H1 (cell line): ENCODE measurements around the gene ADAMTS15. TPM values are rescaled to one million over a fixed set of nuclear protein-coding genes. Genes with fewer than 3 reads are reported as not detected.

Experiments used
- CTCF ChIA-PET: fragments of 300-600 bp; sonication (Branson Sonifier 250); formaldehyde crosslinking; loops from one replicate; lab custom pipeline; 2021; ENCODE audit not compliant: partially characterized antibody; lab: Charles Lee
- POLR2A ChIA-PET: fragments of 300-600 bp; sonication (Branson Sonifier 250); formaldehyde crosslinking; loops from one replicate; lab custom pipeline; 2021; ENCODE audit warnings: inconsistent platforms; ENCODE audit not compliant: partially characterized antibody; lab: Charles Lee
- DNase-seq, 2 experiments: peaks; one replicate each; pipeline versions ENCODE4 v3.0.0 to v3.0.0-alpha.2; 2010 to 2022; ENCODE audit warnings: low spot score in 2 of 2, low read depth in 1 of 2, mixed read lengths in 1 of 2
- FAIRE-seq: peaks from 2 replicates; lab custom pipeline; 2011; peaks lifted over from hg19 to GRCh38; lab: Jason Lieb, UNC
- H2AFZ ChIP-seq: 2 replicates; pipeline ENCODE4 v1.8.1; 2012; ENCODE audit warnings: low read length, inconsistent platforms
- H2AK5ac ChIP-seq: 2 replicates; pipeline ENCODE4 v1.6.1; 2013; ENCODE audit warnings: low read depth, low read length
- H2BK120ac ChIP-seq: replicated peaks from 2 replicates; pipeline ENCODE3; 2013; ENCODE audit warnings: low read depth, low read length, inconsistent platforms
- H2BK12ac ChIP-seq: 2 replicates; pipeline ENCODE4 v1.6.1; 2013; ENCODE audit warnings: low read depth, low read length
- H2BK15ac ChIP-seq: 2 replicates; pipeline ENCODE4 v1.6.1; 2013; ENCODE audit warnings: low read length
- H2BK20ac ChIP-seq: 2 replicates; pipeline ENCODE4 v1.6.1; 2013; ENCODE audit warnings: low read length
- H2BK5ac ChIP-seq: 2 replicates; pipeline ENCODE4 v1.6.1; 2013; ENCODE audit warnings: low read depth, low read length
- H3K14ac ChIP-seq: 2 replicates; pipeline ENCODE4 v1.6.1; 2013; ENCODE audit warnings: inconsistent platforms; ENCODE audit not compliant: insufficient read length
- H3K18ac ChIP-seq: 2 replicates; pipeline ENCODE4 v1.6.1; 2013; ENCODE audit warnings: low read length; ENCODE audit errors: extremely low read depth
- H3K23ac ChIP-seq: 2 replicates; pipeline ENCODE4 v1.6.1; 2013; ENCODE audit warnings: inconsistent platforms; ENCODE audit not compliant: insufficient read length
- H3K23me2 ChIP-seq: 2 replicates; pipeline ENCODE4 v1.6.1; 2013; ENCODE audit warnings: low read depth, low read length
- H3K27ac ChIP-seq: 2 replicates; pipeline ENCODE4 v1.6.1; 2011; ENCODE audit warnings: low read depth, low read length, inconsistent platforms
- H3K27me3 ChIP-seq, 4 experiments: replicated peaks in 1 of 4; 1 replicate in 1 of 4; 2 replicates in 3 of 4; pipeline versions ENCODE4 v1.6.1 to v1.8.1; 2011 to 2013; ENCODE audit warnings: low read length in 3 of 4, mild to moderate bottlenecking in 3 of 4, inconsistent platforms in 2 of 4, mixed read lengths in 2 of 4, moderate library complexity in 1 of 4; ENCODE audit not compliant: control insufficient read depth in 3 of 4, insufficient read depth in 3 of 4; ENCODE audit errors: extremely low read depth in 1 of 4
- H3K36me3 ChIP-seq, 4 experiments: 2 replicates each; pipeline versions ENCODE4 v1.6.1 to v1.8.1; 2011 to 2013; ENCODE audit warnings: mild to moderate bottlenecking in 4 of 4, low read length in 3 of 4, moderate library complexity in 2 of 4, control low read depth in 1 of 4, inconsistent platforms in 1 of 4; ENCODE audit not compliant: insufficient read depth in 4 of 4, control insufficient read depth in 2 of 4
- H3K4ac ChIP-seq: replicated peaks from 2 replicates; pipeline ENCODE3; 2013; ENCODE audit warnings: low read length, low read depth, mixed read lengths, inconsistent platforms; ENCODE audit not compliant: insufficient read length
- H3K4me1 ChIP-seq, 4 experiments: replicated peaks in 1 of 4; 1 replicate in 1 of 4; 2 replicates in 3 of 4; pipeline versions ENCODE4 v1.6.1 to v1.8.1; 2011 to 2013; ENCODE audit warnings: low read length in 3 of 4, inconsistent platforms in 2 of 4, mixed read lengths in 1 of 4; ENCODE audit not compliant: insufficient read depth in 4 of 4, control insufficient read depth in 3 of 4
- H3K4me2 ChIP-seq, 2 experiments: 2 replicates each; pipeline versions ENCODE4 v1.6.1 to v1.8.1; 2011 to 2013; ENCODE audit warnings: low read depth in 2 of 2, low read length in 2 of 2, control low read depth in 1 of 2, inconsistent platforms in 1 of 2, mild to moderate bottlenecking in 1 of 2; ENCODE audit not compliant: insufficient read depth in 1 of 2
- H3K4me3 ChIP-seq, 4 experiments: fragments of 200-600, 300-600 bp in 1 of 4; sonication (generic), shearing (Covaris generic), sonication (Bioruptor Twin) in 1 of 4; 2 replicates each; pipeline versions ENCODE4 v1.5.1 to v1.8.1; 2011 to 2016; ENCODE audit warnings: low read length in 4 of 4, low read depth in 3 of 4, control low read depth in 2 of 4, inconsistent platforms in 2 of 4, mild to moderate bottlenecking in 2 of 4, mixed read lengths in 1 of 4, moderate library complexity in 1 of 4; ENCODE audit not compliant: insufficient read depth in 2 of 4; ENCODE audit errors: extremely low read depth in 1 of 4
- H3K56ac ChIP-seq: replicated peaks from 2 replicates; pipeline ENCODE3; 2013; ENCODE audit warnings: low read depth, mild to moderate bottlenecking, mixed read lengths, low read length, inconsistent platforms; ENCODE audit not compliant: insufficient read length
- H3K79me1 ChIP-seq: 2 replicates; pipeline ENCODE4 v1.6.1; 2013; ENCODE audit warnings: low read depth, low read length, control low read depth
- H3K79me2 ChIP-seq, 2 experiments: 2 replicates each; pipeline versions ENCODE4 v1.6.1 to v1.8.1; 2012 to 2013; ENCODE audit warnings: low read length in 2 of 2, mild to moderate bottlenecking in 2 of 2, inconsistent platforms in 1 of 2; ENCODE audit not compliant: insufficient read depth in 2 of 2, control insufficient read depth in 1 of 2
- H3K9ac ChIP-seq, 4 experiments: replicated peaks in 1 of 4; 1 replicate in 1 of 4; 2 replicates in 3 of 4; pipeline versions ENCODE4 v1.6.1 to v1.8.1; 2011 to 2013; ENCODE audit warnings: low read depth in 3 of 4, low read length in 3 of 4, control low read depth in 2 of 4, mild to moderate bottlenecking in 2 of 4, moderate library complexity in 2 of 4, inconsistent platforms in 1 of 4; ENCODE audit errors: extremely low read depth in 1 of 4
- H3K9me3 ChIP-seq, 2 experiments: 2 replicates each; pipeline versions ENCODE4 v1.6.1 to v1.8.1; 2012 to 2013; ENCODE audit warnings: mild to moderate bottlenecking in 2 of 2, moderate library complexity in 2 of 2, control low read depth in 1 of 2, inconsistent platforms in 1 of 2, low read depth in 1 of 2, low read length in 1 of 2, mixed read lengths in 1 of 2; ENCODE audit not compliant: insufficient read depth in 2 of 2
- H4K20me1 ChIP-seq, 2 experiments: replicated peaks in 1 of 2; 2 replicates each; pipeline versions ENCODE3 to v1.8.1; 2011 to 2013; ENCODE audit warnings: inconsistent platforms in 2 of 2, low read length in 2 of 2, mild to moderate bottlenecking in 1 of 2; ENCODE audit not compliant: insufficient read depth in 2 of 2, control insufficient read depth in 1 of 2
- H4K5ac ChIP-seq: 2 replicates; pipeline ENCODE4 v1.6.1; 2013; ENCODE audit warnings: low read length, low read depth, mixed read lengths, inconsistent platforms; ENCODE audit not compliant: insufficient read length
- H4K8ac ChIP-seq: 2 replicates; pipeline ENCODE4 v1.8.0; 2013; ENCODE audit warnings: mild to moderate bottlenecking, moderate library complexity, low read length, inconsistent platforms; ENCODE audit not compliant: insufficient read depth; ENCODE audit errors: extremely low read depth
- H4K91ac ChIP-seq: replicated peaks from 2 replicates; pipeline ENCODE3; 2013; ENCODE audit warnings: low read length, mixed read lengths, inconsistent platforms; ENCODE audit not compliant: insufficient read length
- EP300 ChIP-seq, 2 experiments: IDR thresholded peaks; 1 replicate in 1 of 2; 2 replicates in 1 of 2; pipeline ENCODE4 v1.6.1; 2011 to 2012; ENCODE audit warnings: low read depth in 2 of 2, low read length in 2 of 2, mild to moderate bottlenecking in 2 of 2, borderline replicate concordance in 1 of 2, inconsistent platforms in 1 of 2, moderate library complexity in 1 of 2
- EZH2 ChIP-seq: fragments of 200-600 bp; sonication (generic); IDR thresholded peaks from 2 replicates; pipeline ENCODE4 v1.7.1; 2012; ENCODE audit warnings: low read depth, mild to moderate bottlenecking, moderate library complexity, low read length, inconsistent platforms; ENCODE audit not compliant: severe bottlenecking
- FOSL1 ChIP-seq: IDR thresholded peaks from 2 replicates; pipeline ENCODE4 v1.6.1; 2011; ENCODE audit warnings: mild to moderate bottlenecking, low read depth, low read length, moderate library complexity; ENCODE audit not compliant: insufficient read depth
- JUND ChIP-seq: IDR thresholded peaks from 2 replicates; pipeline ENCODE4 v1.6.1; 2011; ENCODE audit warnings: mild to moderate bottlenecking, improper control_type of control experiment, low read length
- NANOG ChIP-seq: IDR thresholded peaks from 2 replicates; pipeline ENCODE4 v1.6.1; 2011; ENCODE audit warnings: low read length, low read depth, mild to moderate bottlenecking, inconsistent platforms; ENCODE audit not compliant: insufficient read depth, poor library complexity, severe bottlenecking
- NRF1 ChIP-seq: IDR thresholded peaks from 2 replicates; pipeline ENCODE4 v1.6.1; 2011; ENCODE audit warnings: mild to moderate bottlenecking, low read depth, low read length, improper control_type of control experiment
- POLR2A ChIP-seq, 2 experiments: IDR thresholded peaks; 1 replicate in 1 of 2; 2 replicates in 1 of 2; pipeline ENCODE4 v1.6.1; 2011; ENCODE audit warnings: low read depth in 2 of 2, low read length in 2 of 2, mild to moderate bottlenecking in 2 of 2; ENCODE audit errors: control extremely low read depth in 1 of 2
- POU5F1 ChIP-seq: IDR thresholded peaks from 2 replicates; pipeline ENCODE4 v1.6.1; 2011; ENCODE audit warnings: low read depth, mild to moderate bottlenecking, low read length, moderate library complexity
- RXRA ChIP-seq: IDR thresholded peaks from 2 replicates; pipeline ENCODE4 v1.6.1; 2011; ENCODE audit warnings: low read depth, mild to moderate bottlenecking, low read length, moderate library complexity; ENCODE audit not compliant: insufficient read depth
- SP2 ChIP-seq: IDR thresholded peaks from 2 replicates; pipeline ENCODE4 v1.6.1; 2012; ENCODE audit warnings: mild to moderate bottlenecking, low read length, inconsistent platforms
- TAF7 ChIP-seq: optimal IDR thresholded peaks from 2 replicates; pipeline ENCODE3; 2011; ENCODE audit warnings: low read depth, mild to moderate bottlenecking, inconsistent platforms, low read length, moderate library complexity, borderline replicate concordance
- WGBS, 2 experiments: shearing (Covaris generic) in 1 of 2; methylation state at CpG; one replicate each; pipeline versions ENCODE4 v1.1.6 to v1.1.7; 2013 to 2015; ENCODE audit warnings: low lambda C conversion rate in 2 of 2, mixed read lengths in 2 of 2, inconsistent platforms in 1 of 2, low coverage in 1 of 2, missing lambda C conversion rate in 1 of 2; ENCODE audit not compliant: insufficient replicate concordance in 2 of 2, insufficient coverage in 1 of 2, insufficient read length in 1 of 2; ENCODE audit errors: extremely low coverage in 1 of 2, missing lambda C conversion rate in 1 of 2; 5-methylcytosine and 5-hydroxymethylcytosine counted together
- polyA plus RNA-seq, 7 experiments: library from polyadenylated mRNA; depleted of rRNA in 3 of 7; stranded (reverse) in 5 of 7; unstranded in 2 of 7; fragments of >200 nt in 5 of 7; fragments of 200-250 nt in 2 of 7; gene quantifications; 1 replicate in 5 of 7; 2 replicates in 1 of 7; 4 replicates in 1 of 7; pipeline versions ENCODE4 v1.2.1 to v1.2.3, GENCODE V29; 2011 to 2013; ENCODE audit warnings: missing spikeins in 2 of 7, mixed read lengths in 2 of 7
- total RNA-seq: library from RNA; stranded (reverse); fragmentation: NEBNext Ultra II Directional; extraction: Animal tissue kit (Norgen Biotek cat#: 25700); gene quantifications from 2 replicates; pipeline ENCODE4 v1.2.1, GENCODE V29; 2021
- TF ChIP-seq, protein P1 (sequence below): IDR thresholded peaks from 2 replicates; pipeline ENCODE4 v1.6.1; 2012; ENCODE audit warnings: inconsistent platforms

The ADAMTS15 gene
- total and polyA plus RNA-seq, 2 of the 8 experiments (the other 6 are each of a cell fraction or from before 2014, with no cell fraction given): 1.7 to 4.7 TPM

DNA sequence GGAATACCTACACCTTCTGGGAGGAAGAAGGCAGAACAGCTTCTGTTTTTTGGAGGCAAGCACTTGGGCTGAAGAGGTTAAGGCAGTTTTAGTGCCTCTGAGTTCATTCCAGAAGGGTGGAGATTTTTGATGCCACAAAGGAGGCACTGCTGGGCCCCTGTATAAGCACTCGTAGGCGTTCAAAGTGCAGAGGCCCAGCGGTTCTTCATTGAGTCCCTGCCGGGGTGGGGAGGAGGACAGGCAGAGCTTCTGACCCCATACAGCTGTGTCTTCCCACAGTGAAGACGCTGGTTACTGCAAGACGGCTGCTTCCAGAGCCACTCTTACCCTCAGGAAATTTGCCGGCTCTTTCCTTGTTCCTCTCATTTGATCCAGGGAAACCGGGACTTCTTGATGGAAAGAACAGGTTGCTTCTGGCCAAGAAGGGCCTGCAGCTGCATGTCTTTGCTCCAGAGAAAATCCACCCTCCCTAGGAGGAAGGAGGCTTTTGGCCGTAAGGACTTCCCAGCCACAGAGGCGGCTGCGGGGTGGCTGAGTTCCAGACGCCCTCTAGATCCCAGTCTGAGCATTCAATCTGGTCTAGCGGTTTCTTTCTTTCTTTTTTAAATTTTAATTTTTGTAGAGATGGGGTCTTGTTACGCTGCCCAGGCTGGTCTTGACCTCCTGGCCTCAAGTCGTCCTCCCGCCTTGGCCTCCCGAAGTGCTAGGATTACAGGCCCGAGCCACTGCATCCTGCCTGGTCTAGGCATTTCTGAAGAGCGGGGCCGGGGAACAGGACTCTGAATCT is 9.4 kb downstream of the ADAMTS15 start:
- no peak overlapping the region for H2BK12ac ChIP-seq
- TF ChIP-seq JUND (no peak), TAF7 (no peak), RXRA (no peak), NRF1 (no peak), POLR2A (IDR thresholded peaks at IDR 0.05; ENCODE audit: control extremely low read depth in 1 of 2, low read depth in 2 of 2, low read length in 2 of 2) (no peak), FOSL1 (no peak), SP2 (no peak), NANOG (no peak), POU5F1 (no peak), EP300 (IDR thresholded peaks at IDR 0.05; ENCODE audit: borderline replicate concordance in 1 of 2, low read depth in 2 of 2, low read length in 2 of 2) (no peak), EZH2 (no peak)
- TF ChIP-seq, protein P1, sequence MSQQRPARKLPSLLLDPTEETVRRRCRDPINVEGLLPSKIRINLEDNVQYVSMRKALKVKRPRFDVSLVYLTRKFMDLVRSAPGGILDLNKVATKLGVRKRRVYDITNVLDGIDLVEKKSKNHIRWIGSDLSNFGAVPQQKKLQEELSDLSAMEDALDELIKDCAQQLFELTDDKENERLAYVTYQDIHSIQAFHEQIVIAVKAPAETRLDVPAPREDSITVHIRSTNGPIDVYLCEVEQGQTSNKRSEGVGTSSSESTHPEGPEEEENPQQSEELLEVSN: no peak
- H3K4me2 ChIP-seq: no peak overlapping the region
- H3K79me2 ChIP-seq: no peaks in the 10 kb centered on the region
- peaks cover under 1 to 1% of the 10 kb centered on the region in 2 experiments for H4K20me1 ChIP-seq
- no peaks in the 10 kb centered on the region for H3K9me3 ChIP-seq
- DNase-seq (no peak), FAIRE-seq (no peak)
- POLR2A ChIA-PET: no interaction called here
- H2BK5ac ChIP-seq: no peak overlapping the region
- H4K8ac ChIP-seq: no peak overlapping the region; the same call in 1 of the 2 replicates
- H3K36me3 ChIP-seq: no peaks in the 10 kb centered on the region; a peak in 1 of 8 replicates
- H3K23me2 ChIP-seq: no peaks in the 10 kb centered on the region
- H4K91ac ChIP-seq: no peak overlapping the region
- H3K14ac ChIP-seq: no peak overlapping the region
- no peak overlapping the region for H3K23ac ChIP-seq
- no peak overlapping the region for H3K18ac ChIP-seq
- H4K5ac ChIP-seq: no peak overlapping the region
- H3K27ac ChIP-seq: no peak overlapping the region
- H2BK15ac ChIP-seq: no peak overlapping the region
- H3K27me3 ChIP-seq: peaks cover 0 to 8% (median 5%) of the 10 kb centered on the region in 4 experiments; a peak in 4 of 7 replicates
- H3K79me1 ChIP-seq: no peaks in the 10 kb centered on the region
- 94% methylated on average over 20 of the region's 20 CpGs; no CpG with 5 or more reads in 1 of the 2 experiments for WGBS, 2 experiments
- no peak overlapping the region for H2BK120ac ChIP-seq
- no peak overlapping the region for H3K4ac ChIP-seq
- CTCF ChIA-PET: interaction anchor here (0.6 to 9.0 kb wide), 6 partner anchors 7 to 403 kb away, joined by 3 to 83 read pairs (median 4); no protein-coding TSS in a partner anchor
- no peaks in the 10 kb centered on the region for H3K4me1 ChIP-seq
- no peak overlapping the region for H3K9ac ChIP-seq
- H2AFZ ChIP-seq: no peak overlapping the region
- no peak overlapping the region for H2AK5ac ChIP-seq
- H3K4me3 ChIP-seq: no peak overlapping the region
- no peak overlapping the region for H3K56ac ChIP-seq
- H2BK20ac ChIP-seq: no peak overlapping the region
